ENCODE results near the gene GNMT. TPM values are rescaled to one million over a fixed set of nuclear protein-coding genes. Genes with fewer than 3 reads are reported as not detected.

The GNMT gene
- total RNA-seq, 2 experiments from 2014 or later, result 1.1 to 1.3 TPM

- no peak for DNase-seq
- ChIA-PET CTCF (no interaction called here), POLR2A (no interaction called here)
- no peaks in the 10 kb centered on the region for H3K9me3 Mint-ChIP-seq
- H3K36me3 Mint-ChIP-seq (ENCODE audit: low read depth), result peaks cover 11% of the 10 kb centered on the region
- H3K4me1 Mint-ChIP-seq, result peaks cover 3% of the 10 kb centered on the region
- H3K27ac Mint-ChIP-seq, result no peak overlapping the region
- H3K27me3 Mint-ChIP-seq, result no peaks in the 10 kb centered on the region
- no peak overlapping the region for H3K4me3 Mint-ChIP-seq
These were observed 9.4 kb downstream of the GNMT start for GRCh38 chr6:42969934-42970333.

GRCh38 chr6:42970871-42971612, 10.5 kb downstream of the GNMT start:
- Mint-ChIP-seq H3K27ac (no peak overlapping the region), H3K36me3 (ENCODE audit: low read depth) (peaks cover 11% of the 10 kb centered on the region), H3K9me3 (no peaks in the 10 kb centered on the region), H3K4me1 (peaks cover 5% of the 10 kb centered on the region), H3K27me3 (no peaks in the 10 kb centered on the region), H3K4me3 (no peak overlapping the region)
- DNase-seq, result no peak
- ChIA-PET POLR2A (no interaction called here), CTCF (interaction anchor here (0.8 to 1.7 kb wide), 5 partner anchors 8 to 42 kb away, joined by 4 to 7 read pairs (median 5); partner anchors contain the start of genes CNPY3, GNMT, PEX6 and PPP2R5D)

GRCh38 chr6:42971746-42972327, 11.3 kb downstream of the GNMT start:
- no peak for DNase-seq
- H3K9me3 Mint-ChIP-seq, result no peaks in the 10 kb centered on the region
- no peaks in the 10 kb centered on the region for H3K27me3 Mint-ChIP-seq
- CTCF ChIA-PET, result interaction anchor here (0.6 to 1.7 kb wide), 4 partner anchors 8 to 42 kb away, joined by 3 to 7 read pairs (median 6); partner anchors contain the start of genes CNPY3, GNMT and PEX6
- H3K36me3 Mint-ChIP-seq (ENCODE audit: low read depth), result peaks cover 15% of the 10 kb centered on the region
- H3K27ac Mint-ChIP-seq, result peak overlapping the region; percentile 27
- peaks cover 12% of the 10 kb centered on the region for H3K4me1 Mint-ChIP-seq
- POLR2A ChIA-PET, result no interaction called here
- no peak overlapping the region for H3K4me3 Mint-ChIP-seq

- Mint-ChIP-seq H3K4me1 (peaks cover 23% of the 10 kb centered on the region), H3K27me3 (no peaks in the 10 kb centered on the region), H3K4me3 (no peak overlapping the region), H3K27ac (no peak overlapping the region), H3K9me3 (no peaks in the 10 kb centered on the region), H3K36me3 (ENCODE audit: low read depth) (peaks cover 19% of the 10 kb centered on the region)
- ChIA-PET CTCF (no interaction called here), POLR2A (no interaction called here)
- no peak for DNase-seq
These were observed 13.4 kb downstream of the GNMT start for GRCh38 chr6:42973926-42974325.

GRCh38 chr6:42974919-42975505, 14.5 kb downstream of the GNMT start:
- no peak overlapping the region for H3K4me3 Mint-ChIP-seq
- ChIA-PET CTCF (interaction anchor here (1.4 kb wide), 1 partner anchor 10 kb away, joined by 5 read pairs; no protein-coding TSS in a partner anchor), POLR2A (interaction anchor here (0.6 kb wide), 1 partner anchor 15 kb away, joined by 4 read pairs; no protein-coding TSS in a partner anchor)
- peaks cover 34% of the 10 kb centered on the region for H3K4me1 Mint-ChIP-seq
- H3K27ac Mint-ChIP-seq, result no peak overlapping the region
- H3K9me3 Mint-ChIP-seq, result no peaks in the 10 kb centered on the region
- DNase-seq, result no peak
- H3K36me3 Mint-ChIP-seq (ENCODE audit: low read depth), result peaks cover 19% of the 10 kb centered on the region
- no peaks in the 10 kb centered on the region for H3K27me3 Mint-ChIP-seq

GRCh38 chr6:42978487-42978838, 17.9 kb downstream of the GNMT start:
- H3K27ac Mint-ChIP-seq, result peak overlapping the region; percentile 87
- H3K4me3 Mint-ChIP-seq, result peak overlapping the region; percentile 89
- ChIA-PET POLR2A (interaction anchor here (1.3 to 2.6 kb wide), 2 partner anchors 49 to 75 kb away, joined by 3 to 13 read pairs; partner anchors contain the start of genes CNPY3 and CUL7), CTCF (interaction anchor here (0.6 to 2.3 kb wide), 9 partner anchors 8 to 1107 kb away, joined by 3 to 7 read pairs (median 4); partner anchors contain the start of genes CNPY3 and KLHDC3)
- DNase-seq, result peak; percentile 17
- no peaks in the 10 kb centered on the region for H3K9me3 Mint-ChIP-seq
- no peaks in the 10 kb centered on the region for H3K27me3 Mint-ChIP-seq
- H3K4me1 Mint-ChIP-seq, result peaks cover 44% of the 10 kb centered on the region
- peaks cover 19% of the 10 kb centered on the region for H3K36me3 Mint-ChIP-seq (ENCODE audit: low read depth)

- POLR2A ChIA-PET, result interaction anchor here (1.3 to 2.6 kb wide), 2 partner anchors 50 to 75 kb away, joined by 3 to 13 read pairs; partner anchors contain the start of genes CNPY3 and CUL7
- peaks cover 16% of the 10 kb centered on the region for H3K36me3 Mint-ChIP-seq (ENCODE audit: low read depth)
- peaks cover 48% of the 10 kb centered on the region for H3K4me1 Mint-ChIP-seq
- peak within 1 kb of the TSS; percentile 89 for H3K4me3 Mint-ChIP-seq
- H3K27me3 Mint-ChIP-seq, result no peaks in the 10 kb centered on the region
- DNase-seq, result peak; percentile 99
- CTCF ChIA-PET, result interaction anchor here (0.6 to 2.3 kb wide), 10 partner anchors 8 to 1106 kb away, joined by 3 to 7 read pairs (median 4); partner anchors contain the start of genes CNPY3 and KLHDC3
- no peaks in the 10 kb centered on the region for H3K9me3 Mint-ChIP-seq
- H3K27ac Mint-ChIP-seq, result peak within 1 kb of the TSS; percentile 98
These were observed 18.4 kb downstream of the GNMT start, which contains the start of gene PEX6 for GRCh38 chr6:42978839-42979522. TSS of gene PEX6 (minus strand) at chr6:42979181. CDS start at chr6:42979150, 31 bp downstream.

GRCh38 chr6:42979523-42980177, 19.1 kb downstream of the GNMT start:
- H3K9me3 Mint-ChIP-seq, result no peaks in the 10 kb centered on the region
- H3K27me3 Mint-ChIP-seq, result no peaks in the 10 kb centered on the region
- peak overlapping the region; percentile 98 for H3K27ac Mint-ChIP-seq
- DNase-seq, result peak; percentile 20
- CTCF ChIA-PET, result interaction anchor here (1.0 to 2.3 kb wide), 8 partner anchors 9 to 168 kb away, joined by 3 to 7 read pairs (median 4); partner anchors contain the start of gene CNPY3
- POLR2A ChIA-PET, result interaction anchor here (0.6 to 2.6 kb wide), 3 partner anchors 9 to 74 kb away, joined by 3 to 13 read pairs (median 3); partner anchors contain the start of genes CNPY3 and CUL7
- H3K4me3 Mint-ChIP-seq, result peak overlapping the region; percentile 78
- peaks cover 14% of the 10 kb centered on the region for H3K36me3 Mint-ChIP-seq (ENCODE audit: low read depth)
- H3K4me1 Mint-ChIP-seq, result peaks cover 49% of the 10 kb centered on the region

GRCh38 chr6:42981836-42982235, 21.3 kb downstream of the GNMT start:
- POLR2A ChIA-PET, result no interaction called here
- CTCF ChIA-PET, result interaction anchor here (0.7 kb wide), 1 partner anchor 832 kb away, joined by 3 read pairs; no protein-coding TSS in a partner anchor
- peak overlapping the region; percentile 48 for H3K27ac Mint-ChIP-seq
- no peaks in the 10 kb centered on the region for H3K27me3 Mint-ChIP-seq
- no peak for DNase-seq
- H3K4me3 Mint-ChIP-seq, result no peak overlapping the region
- no peaks in the 10 kb centered on the region for H3K9me3 Mint-ChIP-seq
- peaks cover 55% of the 10 kb centered on the region for H3K4me1 Mint-ChIP-seq
- H3K36me3 Mint-ChIP-seq (ENCODE audit: low read depth), result peaks cover 18% of the 10 kb centered on the region

- Mint-ChIP-seq H3K9me3 (no peaks in the 10 kb centered on the region), H3K27me3 (no peaks in the 10 kb centered on the region), H3K36me3 (ENCODE audit: low read depth) (peaks cover 23% of the 10 kb centered on the region), H3K4me1 (peaks cover 61% of the 10 kb centered on the region), H3K4me3 (peak within 1 kb of the TSS; percentile 93), H3K27ac (peak within 1 kb of the TSS; percentile 93)
- peak; percentile 99 for DNase-seq
- ChIA-PET CTCF (interaction anchor here (0.8 to 1.7 kb wide), 6 partner anchors 12 to 69 kb away, joined by 3 to 5 read pairs (median 4); partner anchors contain the start of genes CNPY3, CUL7, KLHDC3 and MEA1), POLR2A (interaction anchor here (0.9 to 1.3 kb wide), 2 partner anchors 54 to 75 kb away, joined by 4 to 5 read pairs; partner anchors contain the start of genes CNPY3, KLC4 and MRPL2)
These were observed 23.7 kb downstream of the GNMT start, which contains the start of gene PPP2R5D for GRCh38 chr6:42984001-42984923. TSS of gene PPP2R5D (plus strand) at chr6:42984570. CDS start at chr6:42984678, 108 bp downstream.
